Immature natural killer cell (primary cell): ENCODE results near the gene GIGYF2. TPM values are rescaled to one million over a fixed set of nuclear protein-coding genes. Genes with fewer than 3 reads are reported as not detected.
A peak's percentile ranks its signal among the peaks of the same experiment; 100 is the strongest.

Source experiments
- DNase-seq, 3 donors: peaks; one replicate each; pipeline ENCODE4 v3.0.0; 2022; ENCODE audit warnings: mixed read lengths in 1 of 3
- H3K27ac Mint-ChIP-seq, 6 donors: one replicate each; pipeline ENCODE4 v1.8.0; 2020; ENCODE audit warnings: mixed read lengths in 6 of 6, mild to moderate bottlenecking in 5 of 6, inconsistent platforms in 4 of 6, moderate library complexity in 3 of 6
- H3K27me3 Mint-ChIP-seq, 3 donors: one replicate each; pipeline ENCODE4 v1.8.0; 2020 to 2021; ENCODE audit warnings: low read depth in 3 of 3, mild to moderate bottlenecking in 3 of 3, mixed read lengths in 3 of 3, moderate library complexity in 3 of 3, inconsistent platforms in 1 of 3
- H3K36me3 Mint-ChIP-seq, 3 donors: one replicate each; pipeline ENCODE4 v1.8.0; 2020; ENCODE audit warnings: mixed read lengths in 3 of 3, inconsistent platforms in 2 of 3, mild to moderate bottlenecking in 2 of 3
- H3K4me1 Mint-ChIP-seq, 2 donors: one replicate each; pipeline ENCODE4 v1.8.0; 2020; ENCODE audit warnings: inconsistent platforms in 2 of 2, mild to moderate bottlenecking in 2 of 2, mixed read lengths in 2 of 2, moderate library complexity in 1 of 2
- H3K4me3 Mint-ChIP-seq, 5 donors: one replicate each; pipeline ENCODE4 v1.8.0; 2020; ENCODE audit warnings: mild to moderate bottlenecking in 5 of 5, mixed read lengths in 5 of 5, inconsistent platforms in 3 of 5, moderate library complexity in 3 of 5
- H3K9me3 Mint-ChIP-seq, 6 donors: one replicate each; pipeline ENCODE4 v1.8.0; 2020; ENCODE audit warnings: mild to moderate bottlenecking in 6 of 6, mixed read lengths in 6 of 6, inconsistent platforms in 4 of 6, moderate library complexity in 3 of 6
- polyA plus RNA-seq, 3 donors: library from polyadenylated mRNA; unstranded; fragments of 300-500 nt; fragmentation: Illumina TruSeq; gene quantifications; one replicate each; pipeline ENCODE4 v1.2.3, GENCODE V29; 2021

Gene GIGYF2
- polyA plus RNA-seq, 3 donors from 2014 or later = 7.8 to 41.3 (median 13.0) TPM

DNA sequence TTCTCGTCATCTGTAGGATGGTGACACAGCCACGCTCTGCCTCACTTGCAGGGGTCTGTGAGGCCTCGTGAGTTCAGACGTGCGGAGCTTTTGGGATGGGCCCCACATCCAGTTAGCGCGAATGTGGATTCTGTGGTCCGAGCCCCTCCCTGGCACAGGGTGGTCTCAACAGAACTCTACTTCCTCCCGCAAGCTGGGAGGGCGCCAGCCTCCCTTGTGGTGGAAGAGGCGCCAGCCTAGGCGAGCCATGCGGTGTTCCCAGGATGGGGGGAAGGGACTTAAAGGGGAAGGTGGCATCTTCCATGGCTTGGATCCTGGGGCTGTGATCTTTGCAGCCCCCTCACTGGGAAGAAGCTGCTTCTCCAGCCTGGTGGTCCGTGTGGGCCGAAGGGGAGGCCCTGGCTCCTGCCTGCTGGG, 174.3 kb downstream of the GIGYF2 start:
- Mint-ChIP-seq H3K36me3 (no peaks in the 10 kb centered on the region), H3K4me1 (peaks cover 0 to 8% of the 10 kb centered on the region in 2 donors), H3K27ac (no peak overlapping the region), H3K27me3 (peaks cover 0 to 8% (median 2%) of the 10 kb centered on the region in 3 donors), H3K4me3 (no peak overlapping the region), H3K9me3 (no peaks in the 10 kb centered on the region)
- no peak for DNase-seq

DNA sequence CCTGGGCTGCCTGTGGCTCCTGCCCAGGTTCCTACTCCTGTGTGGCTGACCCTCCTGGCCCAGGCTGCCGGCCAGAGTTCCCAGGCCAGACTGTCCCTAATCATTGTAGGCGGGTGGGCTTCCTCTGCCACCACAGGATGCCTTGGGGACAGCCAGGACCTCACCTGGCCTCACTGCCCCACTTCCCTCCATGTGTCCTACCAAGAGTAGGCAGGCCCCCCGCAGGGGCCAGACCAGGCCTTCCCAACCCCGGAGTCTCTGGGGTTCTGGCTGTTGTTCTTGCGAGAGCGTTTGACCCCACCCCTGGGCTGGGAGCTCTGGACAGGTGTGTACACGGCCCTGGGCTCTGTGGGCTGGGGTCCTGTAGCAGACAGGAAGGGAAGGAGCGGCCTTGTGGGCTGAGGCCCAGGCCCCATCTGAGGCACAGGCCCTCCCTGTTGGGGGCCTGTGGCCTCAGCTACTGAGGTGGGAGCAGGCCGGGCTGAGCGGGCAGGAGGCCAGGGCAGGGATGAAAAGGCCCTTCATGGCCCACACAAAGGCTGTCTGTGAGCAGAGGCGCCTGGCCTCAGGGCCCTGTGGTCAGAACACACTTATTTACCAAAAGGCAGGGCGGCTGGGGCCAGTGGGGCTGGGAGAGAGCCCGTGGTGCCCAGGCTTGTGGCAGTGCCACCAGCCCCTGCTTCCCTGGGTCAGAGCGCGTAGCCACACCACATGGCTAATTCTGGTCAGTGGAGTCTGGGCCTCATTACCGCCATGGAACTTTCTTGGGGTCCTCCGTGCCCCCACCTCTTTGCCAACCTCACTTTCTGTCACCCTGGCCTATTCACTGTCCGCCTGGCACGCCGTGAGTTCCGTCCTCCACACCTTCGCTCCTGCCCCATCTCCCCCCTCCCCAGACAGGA, 175.0 kb downstream of the GIGYF2 start:
- Mint-ChIP-seq H3K4me1 (peaks cover 0 to 8% of the 10 kb centered on the region in 2 donors), H3K4me3 (no peak overlapping the region), H3K9me3 (no peaks in the 10 kb centered on the region), H3K36me3 (no peaks in the 10 kb centered on the region), H3K27me3 (peaks cover 0 to 8% (median 2%) of the 10 kb centered on the region in 3 donors), H3K27ac (no peak overlapping the region)
- DNase-seq = no peak

DNA sequence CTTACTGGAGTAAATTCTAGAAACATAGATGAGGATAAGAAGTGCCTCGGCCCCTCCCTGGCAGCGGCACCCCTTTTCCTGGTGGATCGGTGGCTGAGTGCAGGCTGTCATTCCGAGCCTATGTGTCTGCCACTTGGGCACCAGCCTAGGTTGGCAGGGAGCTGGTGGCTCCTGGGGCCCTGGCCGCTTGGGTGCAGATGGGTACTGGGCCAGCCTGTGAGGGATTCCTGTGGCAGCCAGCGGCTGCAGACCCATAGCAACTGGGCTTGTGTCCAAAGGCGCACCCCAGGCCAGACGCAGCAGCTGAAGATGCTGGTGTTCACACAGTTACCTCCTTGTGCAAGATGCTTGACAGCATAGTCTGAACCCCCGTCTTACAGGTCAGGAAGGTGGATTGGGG, 175.7 kb downstream of the GIGYF2 start:
- DNase-seq = no peak
- peaks cover 0 to 8% of the 10 kb centered on the region in 2 donors for H3K4me1 Mint-ChIP-seq
- H3K27ac Mint-ChIP-seq = no peak overlapping the region
- H3K4me3 Mint-ChIP-seq = no peak overlapping the region
- peaks cover 2 to 8% (median 4%) of the 10 kb centered on the region in 3 donors for H3K27me3 Mint-ChIP-seq
- H3K9me3 Mint-ChIP-seq = no peaks in the 10 kb centered on the region
- no peaks in the 10 kb centered on the region for H3K36me3 Mint-ChIP-seq

DNA sequence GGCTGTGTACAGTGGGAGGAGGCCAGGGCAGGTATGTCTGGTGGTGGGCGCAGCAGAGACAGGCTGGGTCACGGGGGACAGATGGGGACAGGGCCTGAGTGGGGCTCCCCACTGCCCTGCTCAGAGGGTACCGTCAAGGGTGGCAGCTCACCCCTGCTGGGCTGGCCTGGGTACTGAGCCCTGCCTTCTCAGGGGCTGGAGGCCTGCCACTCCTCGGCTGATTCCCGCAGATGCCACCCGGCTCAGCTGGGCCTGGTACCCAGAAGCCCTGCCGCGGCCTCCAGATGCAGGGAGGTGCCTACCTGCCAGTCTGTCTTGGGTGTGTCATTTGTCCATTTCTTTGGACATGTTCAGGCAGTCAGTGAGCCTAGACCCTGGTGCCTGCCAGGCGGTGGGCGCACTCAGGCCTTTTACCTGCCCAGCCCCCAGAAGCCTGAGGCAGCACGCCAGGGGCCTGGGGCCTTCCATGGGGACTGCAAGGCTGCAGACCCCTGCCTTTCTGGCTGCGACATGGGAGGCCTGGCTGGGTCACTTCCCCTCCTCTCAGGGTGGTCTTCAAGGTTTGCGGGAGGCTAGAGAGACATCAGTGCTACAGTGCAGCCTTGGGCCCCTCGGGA, 176.3 kb downstream of the GIGYF2 start:
- no peak overlapping the region for H3K4me3 Mint-ChIP-seq

DNA sequence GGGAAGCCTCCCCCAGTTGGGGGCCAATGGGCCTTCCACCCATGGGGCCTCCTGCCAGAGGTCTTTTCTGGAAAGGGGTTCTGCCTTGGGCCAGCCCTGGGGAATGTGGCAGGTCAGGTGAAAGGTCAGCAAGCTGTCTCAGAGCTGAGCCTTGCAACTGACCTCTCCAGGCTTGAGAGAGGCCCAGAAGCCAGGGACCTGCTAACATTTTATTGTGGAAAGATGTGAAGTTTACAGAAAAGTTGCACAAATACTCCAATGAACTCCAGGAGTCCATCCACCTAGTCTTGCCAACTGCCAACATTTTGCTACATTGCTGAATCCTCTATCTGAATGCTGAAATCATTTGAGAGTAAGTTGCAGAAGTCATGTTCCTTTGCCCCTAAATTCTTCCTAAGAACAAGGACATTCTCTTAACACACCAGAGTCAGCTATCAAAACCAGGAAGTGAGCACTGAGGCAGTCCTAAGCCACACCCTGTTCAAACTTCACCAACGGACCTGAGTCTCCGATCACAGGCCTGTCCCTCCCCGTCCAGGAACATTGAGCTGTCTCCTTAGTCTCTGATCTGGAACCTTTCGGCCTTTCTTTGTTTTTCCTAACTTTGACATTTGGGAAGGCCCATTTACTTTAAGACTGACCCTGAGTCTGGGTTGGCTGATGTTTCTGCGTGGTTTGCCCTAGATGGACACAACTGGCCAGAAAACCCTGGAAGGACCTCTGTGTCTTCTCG, 176.9 kb downstream of the GIGYF2 start:
- Mint-ChIP-seq H3K9me3 (no peaks in the 10 kb centered on the region), H3K27ac (no peak overlapping the region), H3K36me3 (no peaks in the 10 kb centered on the region), H3K4me3 (no peak overlapping the region), H3K4me1 (peaks cover 0 to 8% of the 10 kb centered on the region in 2 donors), H3K27me3 (peaks cover 2 to 10% (median 9%) of the 10 kb centered on the region in 3 donors)
- DNase-seq = no peak

More for the DNA sequence above, 176.3 kb downstream of the GIGYF2 start:
- DNase-seq = no peak
- peaks cover 0 to 8% of the 10 kb centered on the region in 2 donors for H3K4me1 Mint-ChIP-seq
- no peak overlapping the region for H3K27ac Mint-ChIP-seq
- no peaks in the 10 kb centered on the region for H3K9me3 Mint-ChIP-seq
- H3K36me3 Mint-ChIP-seq = no peaks in the 10 kb centered on the region
- H3K27me3 Mint-ChIP-seq = peaks cover 2 to 10% (median 6%) of the 10 kb centered on the region in 3 donors

DNA sequence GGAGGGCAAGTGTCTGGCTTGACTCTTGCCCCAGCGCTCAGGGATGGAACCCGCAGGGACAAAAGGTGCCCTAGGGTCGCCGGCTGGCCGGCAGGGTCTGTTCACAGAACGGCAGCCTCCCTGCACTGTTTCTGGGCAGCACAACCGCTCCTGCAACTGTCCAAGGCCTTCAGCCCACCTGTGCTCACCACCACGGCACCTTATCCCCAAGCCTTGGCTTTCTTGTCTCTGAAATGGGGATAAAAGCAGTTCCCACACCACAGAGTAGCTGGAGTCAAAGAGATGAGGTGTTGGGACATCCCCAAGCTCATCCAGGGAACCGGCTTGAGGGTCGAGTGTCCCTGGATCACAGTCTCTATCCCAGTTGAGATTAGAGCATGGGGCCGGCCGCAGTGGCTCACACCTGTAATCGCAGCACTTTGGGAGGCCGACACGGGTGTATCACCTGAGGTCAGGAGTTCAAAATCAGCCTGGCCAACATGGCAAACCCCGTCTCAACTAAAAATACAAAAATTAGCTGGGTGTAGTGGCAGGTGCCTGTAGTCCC, 177.6 kb downstream of the GIGYF2 start:
- Mint-ChIP-seq H3K27ac (no peak overlapping the region), H3K4me3 (peak overlapping the region in 3 of 5 donors; percentile 20 to 56 (median 49)), H3K27me3 (peaks cover 2 to 9% (median 8%) of the 10 kb centered on the region in 3 donors), H3K4me1 (peaks cover 0 to 8% of the 10 kb centered on the region in 2 donors), H3K9me3 (no peaks in the 10 kb centered on the region), H3K36me3 (no peaks in the 10 kb centered on the region)
- no peak for DNase-seq

DNA sequence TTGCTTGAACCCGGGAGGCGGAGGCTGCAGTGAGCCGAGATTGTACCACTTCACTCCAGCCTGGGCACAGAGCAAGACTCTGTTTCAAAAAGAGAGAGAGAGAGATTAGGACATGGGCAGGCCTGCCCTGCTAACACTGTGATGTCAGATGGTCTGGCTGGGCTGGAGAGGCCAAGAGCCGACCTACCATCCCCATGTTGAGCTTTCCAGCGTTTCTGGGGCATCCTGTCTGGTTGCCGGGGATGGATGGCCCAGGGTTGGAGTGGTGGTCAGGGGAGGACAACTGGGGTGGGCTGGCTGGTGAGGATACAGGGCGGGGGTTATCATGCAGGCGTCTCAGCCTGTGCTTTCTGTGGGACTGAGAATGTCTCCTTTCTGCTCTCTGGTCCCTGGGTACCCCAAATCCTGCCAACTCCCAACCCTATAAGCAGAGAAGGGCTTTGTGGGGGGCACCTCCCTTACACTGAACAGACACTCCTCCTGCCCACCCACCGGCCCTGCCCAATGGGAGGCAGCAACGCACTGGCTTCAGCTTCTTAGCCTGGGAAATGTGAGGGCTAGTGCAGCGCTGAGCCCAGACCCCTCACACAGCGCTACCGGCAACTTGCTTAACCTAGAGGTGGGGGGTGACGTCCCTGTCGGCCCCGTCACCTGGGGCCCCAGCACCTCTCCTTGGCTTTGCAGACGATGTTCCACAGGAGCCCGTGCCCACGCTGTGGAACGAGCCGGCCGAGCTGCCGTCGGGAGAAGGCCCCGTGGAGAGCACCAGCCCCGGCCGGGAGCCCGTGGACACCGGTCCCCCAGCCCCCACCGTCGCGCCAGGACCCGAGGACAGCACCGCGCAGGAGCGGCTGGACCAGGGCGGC, 178.4 kb downstream of the GIGYF2 start:
- H3K27ac Mint-ChIP-seq = no peak overlapping the region
- DNase-seq = no peak
- no peaks in the 10 kb centered on the region for H3K9me3 Mint-ChIP-seq

DNA sequence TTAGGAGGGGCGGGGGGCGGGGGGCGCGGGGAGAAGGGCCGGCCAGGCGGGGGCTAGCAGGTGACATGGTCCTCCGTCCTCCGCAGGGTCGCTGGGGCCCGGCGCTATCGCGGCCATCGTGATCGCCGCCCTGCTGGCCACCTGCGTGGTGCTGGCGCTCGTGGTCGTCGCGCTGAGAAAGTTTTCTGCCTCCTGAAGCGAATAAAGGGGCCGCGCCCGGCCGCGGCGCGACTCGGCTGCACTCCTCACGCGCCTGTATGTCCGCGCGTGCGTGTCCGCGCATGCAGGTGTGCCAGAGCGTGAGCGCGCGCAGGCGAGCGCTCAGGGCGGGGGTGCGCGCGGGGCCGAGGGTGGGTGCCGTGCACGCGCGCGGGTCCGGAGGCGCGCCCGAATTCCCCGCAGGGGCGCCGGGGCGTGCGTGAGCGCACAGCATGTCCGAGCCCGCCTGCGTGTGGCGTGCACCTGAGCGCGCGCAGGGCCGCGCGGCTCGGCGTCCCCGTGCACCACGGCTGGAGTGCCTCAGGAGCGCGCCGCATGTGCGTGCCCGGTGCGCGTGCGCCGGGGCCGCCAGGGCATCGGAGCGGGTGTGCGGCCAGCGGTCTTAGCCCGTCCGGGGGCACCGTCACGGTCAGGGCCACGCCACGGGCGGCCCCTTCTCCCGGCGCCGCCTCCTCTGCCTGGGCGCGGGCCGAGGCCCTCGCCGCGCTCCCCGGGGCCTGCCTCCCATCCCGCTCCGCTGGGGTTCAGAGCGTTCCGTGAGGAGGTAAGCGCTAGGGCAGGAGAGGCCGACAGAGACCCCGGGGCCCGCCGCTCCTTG, 179.2 kb downstream of the GIGYF2 start:
- Mint-ChIP-seq H3K36me3 (no peaks in the 10 kb centered on the region), H3K27me3 (peaks cover 0 to 9% (median 8%) of the 10 kb centered on the region in 3 donors), H3K4me3 (peak overlapping the region in 2 of 5 donors; percentile 29 to 44)

More for the DNA sequence above, 178.4 kb downstream of the GIGYF2 start:
- no peaks in the 10 kb centered on the region for H3K36me3 Mint-ChIP-seq
- peaks cover 0 to 8% of the 10 kb centered on the region in 2 donors for H3K4me1 Mint-ChIP-seq
- peak overlapping the region; percentile 7 to 66 (median 53) for H3K4me3 Mint-ChIP-seq
- peaks cover under 1 to 9% (median 8%) of the 10 kb centered on the region in 3 donors for H3K27me3 Mint-ChIP-seq

DNA sequence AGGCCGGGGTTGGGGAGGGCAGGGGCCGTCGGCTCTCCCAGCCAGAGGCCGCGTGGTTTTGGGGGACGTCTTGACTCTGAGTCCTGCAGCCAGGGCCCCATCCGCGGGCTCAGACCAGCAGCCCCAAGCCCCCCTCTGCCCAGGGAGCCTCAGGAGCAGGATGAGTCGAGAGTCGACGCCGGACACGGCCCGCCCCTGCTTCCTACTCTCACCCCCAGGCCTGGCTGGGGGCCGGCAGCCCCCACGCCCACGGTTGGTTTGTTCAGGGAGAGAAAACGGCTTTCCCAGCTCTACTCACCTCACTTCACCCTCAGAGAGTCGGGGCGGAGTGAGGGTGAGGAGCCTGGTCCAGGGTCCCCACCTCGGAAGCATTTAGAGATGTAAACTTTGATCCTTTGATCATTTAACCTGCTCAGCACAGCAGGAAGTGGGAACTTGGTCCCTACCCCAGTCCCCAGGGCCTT, 179.9 kb downstream of the GIGYF2 start:
- H3K9me3 Mint-ChIP-seq = no peaks in the 10 kb centered on the region
- peaks cover 0 to 8% of the 10 kb centered on the region in 2 donors for H3K4me1 Mint-ChIP-seq
- peak overlapping the region in 2 of 5 donors; percentile 35 to 48 for H3K4me3 Mint-ChIP-seq
- peaks cover 0 to 9% (median 8%) of the 10 kb centered on the region in 3 donors for H3K27me3 Mint-ChIP-seq
- H3K27ac Mint-ChIP-seq = no peak overlapping the region
- no peaks in the 10 kb centered on the region for H3K36me3 Mint-ChIP-seq
- no peak for DNase-seq

More for the DNA sequence above, 179.2 kb downstream of the GIGYF2 start:
- Mint-ChIP-seq H3K9me3 (no peaks in the 10 kb centered on the region), H3K4me1 (peaks cover 0 to 8% of the 10 kb centered on the region in 2 donors), H3K27ac (no peak overlapping the region)
- DNase-seq = peak in 2 of 3 donors; percentile 19 to 34

DNA sequence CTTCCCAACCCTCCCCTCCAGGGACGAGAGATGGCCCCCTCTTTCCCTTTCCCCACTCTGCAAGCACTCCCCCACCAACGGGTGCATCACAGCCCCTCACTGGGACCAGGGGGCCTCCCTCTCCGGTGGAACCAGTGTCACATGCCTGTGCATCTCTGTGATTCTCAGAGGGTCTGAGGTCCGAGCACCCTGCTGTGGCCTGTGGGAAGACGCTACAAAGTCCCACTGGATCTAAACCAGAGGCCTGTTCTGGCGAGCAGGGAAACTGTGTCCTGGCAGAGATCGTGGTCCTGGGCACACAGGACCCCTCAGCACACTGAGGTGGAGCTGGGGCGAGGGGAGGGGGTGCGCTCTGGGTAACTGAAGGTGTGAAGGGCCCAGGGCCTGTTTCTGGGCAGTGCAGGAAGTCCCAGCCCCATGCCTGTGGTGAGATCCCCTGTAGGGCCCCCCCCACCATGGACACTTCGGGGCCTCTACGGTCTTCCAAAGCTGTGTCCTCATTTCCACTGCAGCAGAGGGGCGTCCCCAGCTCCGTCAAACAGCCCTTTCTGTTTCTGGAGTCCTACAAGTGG, 180.9 kb downstream of the GIGYF2 start:
- no peak overlapping the region for H3K27ac Mint-ChIP-seq

DNA sequence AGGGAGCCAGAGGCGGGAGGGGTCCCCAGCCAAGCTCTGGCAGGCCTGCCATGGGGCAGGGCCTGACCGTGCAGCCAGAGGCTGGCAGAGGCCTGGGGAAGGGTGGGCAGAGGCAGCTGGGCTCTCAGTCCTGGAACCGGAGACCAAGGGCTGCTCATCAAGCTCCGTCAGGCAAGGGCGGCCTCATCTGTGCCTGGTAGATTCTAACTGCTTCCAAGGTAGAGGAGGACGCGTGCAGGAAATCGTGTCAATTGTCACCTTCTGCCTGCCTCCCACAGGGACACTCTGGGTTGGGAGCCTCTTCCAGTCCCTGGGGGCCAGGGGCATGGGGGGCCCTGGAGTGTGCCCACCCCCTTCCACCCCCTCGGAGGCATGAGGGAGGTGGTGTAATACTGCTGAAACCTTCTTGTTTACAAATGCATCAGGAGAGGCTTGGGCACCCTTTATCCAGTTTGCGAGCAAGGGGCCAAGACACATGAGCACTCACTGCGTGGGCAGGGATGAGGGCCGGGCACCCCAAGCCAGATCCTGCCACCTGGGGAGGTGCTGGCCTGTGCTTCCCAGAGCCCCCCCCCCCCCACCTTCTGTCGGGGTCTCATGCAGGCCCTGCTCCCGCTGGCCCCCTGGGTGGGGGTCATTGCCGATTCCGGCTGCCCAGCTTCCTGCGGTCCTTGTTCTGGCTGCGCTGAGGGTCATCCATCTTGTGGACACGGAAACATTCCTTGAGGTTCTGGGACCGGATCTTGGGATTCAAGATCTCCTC, 181.9 kb downstream of the GIGYF2 start:
- no peaks in the 10 kb centered on the region for H3K36me3 Mint-ChIP-seq
- H3K9me3 Mint-ChIP-seq = no peaks in the 10 kb centered on the region
- peaks cover 0 to 9% (median 8%) of the 10 kb centered on the region in 3 donors for H3K27me3 Mint-ChIP-seq
- no peak overlapping the region for H3K4me3 Mint-ChIP-seq
- peaks cover 0 to 8% of the 10 kb centered on the region in 2 donors for H3K4me1 Mint-ChIP-seq
- no peak overlapping the region for H3K27ac Mint-ChIP-seq
- DNase-seq = no peak

More for the DNA sequence above, 180.9 kb downstream of the GIGYF2 start:
- DNase-seq = no peak
- Mint-ChIP-seq H3K4me3 (peak overlapping the region; percentile 32 to 74 (median 37)), H3K4me1 (peaks cover 0 to 8% of the 10 kb centered on the region in 2 donors), H3K36me3 (no peaks in the 10 kb centered on the region), H3K27me3 (peaks cover 0 to 9% (median 8%) of the 10 kb centered on the region in 3 donors), H3K9me3 (no peaks in the 10 kb centered on the region)
